Measurements from ENCODE around the gene P2RY14. TPM values are rescaled to one million over a fixed set of nuclear protein-coding genes. Genes with fewer than 3 reads are reported as not detected.

P2RY14 gene
- total RNA-seq, 2 donors from 2014 or later = 1.4 to 5.3 TPM

DNA sequence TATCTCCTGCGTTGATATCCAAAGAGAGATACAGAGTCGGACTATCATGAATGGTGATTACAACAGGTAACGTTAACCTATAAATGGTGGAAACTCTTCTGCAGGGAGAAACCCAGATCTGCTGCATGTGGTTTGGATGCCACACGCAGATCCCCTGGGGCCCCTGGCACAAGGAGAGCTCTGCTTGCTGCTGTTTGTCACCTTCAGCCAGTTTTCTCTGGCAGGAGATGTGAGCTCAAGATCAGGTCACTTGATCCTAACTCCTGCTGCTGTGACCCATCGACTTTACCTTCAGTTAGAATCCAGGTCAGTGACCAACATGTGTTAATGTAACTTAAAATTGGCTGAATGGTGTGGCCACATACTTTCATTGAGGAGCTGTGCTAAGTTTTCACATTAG, 51.5 kb downstream of the P2RY14 start:
- no peak for DNase-seq (ENCODE audit: low spot score)
- intact Hi-C loops (cut with DNase I) = loop anchor here in 1 of 2 donors (5.0 kb wide), 1 partner anchor 55 kb away; no protein-coding TSS in a partner anchor

DNA sequence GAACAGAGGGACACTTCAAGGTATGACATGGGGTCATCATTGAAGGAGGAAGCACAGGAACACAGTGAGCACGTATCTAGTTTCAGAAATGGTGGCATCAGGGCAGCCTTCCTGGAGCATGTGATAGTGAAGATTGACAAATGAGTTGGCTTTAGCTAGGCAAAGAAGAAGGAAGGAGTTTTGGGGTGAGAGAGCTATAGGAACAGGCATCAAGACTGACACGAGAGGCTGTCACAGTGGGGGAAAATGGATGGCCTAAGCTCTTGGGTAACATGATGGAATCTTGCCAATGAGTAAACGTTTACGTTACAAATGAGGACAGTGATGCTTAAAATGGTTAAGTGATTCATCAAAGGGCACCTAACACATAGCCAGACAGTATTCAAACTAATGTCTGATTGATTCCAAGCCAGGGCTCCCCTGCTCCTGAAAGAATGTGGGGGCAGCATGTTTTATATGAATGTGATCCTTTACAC, 52.2 kb downstream of the P2RY14 start:
- intact Hi-C loops (cut with DNase I) = loop anchor here in 1 of 2 donors (5.0 kb wide), 1 partner anchor 56 kb away; no protein-coding TSS in a partner anchor
- no peak for DNase-seq (ENCODE audit: low spot score)

- no peak for DNase-seq (ENCODE audit: low spot score)
- intact Hi-C loops (cut with DNase I) = loop anchor here in 1 of 2 donors (5.0 kb wide), 1 partner anchor 57 kb away; no protein-coding TSS in a partner anchor
Observed at GRCh38 chr3:151225040-151225975, 53.0 kb downstream of the P2RY14 start.

DNA sequence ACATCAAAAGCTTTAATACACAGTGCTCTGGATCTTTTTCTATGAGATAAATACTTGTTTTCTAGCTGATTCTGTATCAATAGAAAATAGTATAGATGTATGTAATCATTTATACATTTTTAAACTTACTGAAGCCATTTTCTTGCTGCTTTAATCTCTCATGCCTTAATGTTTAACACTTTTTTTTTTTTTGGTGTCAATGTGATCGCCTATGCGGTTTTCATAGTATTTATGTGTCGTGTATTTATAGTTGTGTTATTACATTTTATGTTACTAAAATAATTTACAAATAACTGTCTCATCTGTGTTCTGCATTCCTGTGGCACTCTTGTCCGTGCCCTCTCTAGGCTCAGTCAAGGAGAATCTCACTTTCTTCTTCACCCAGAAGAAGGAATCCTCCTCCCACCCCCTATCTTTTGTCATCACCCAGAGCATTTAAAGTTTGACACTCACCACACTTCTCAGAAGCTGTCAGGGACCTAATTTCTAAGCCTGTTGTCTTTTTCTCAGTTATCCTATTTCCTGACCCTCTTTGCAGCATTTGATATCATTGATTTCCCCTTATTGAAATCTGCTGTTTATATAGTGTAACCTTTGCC, 54.0 kb downstream of the P2RY14 start:
- intact Hi-C loops (cut with DNase I) = no loop called here
- no peak for DNase-seq (ENCODE audit: low spot score)

DNA sequence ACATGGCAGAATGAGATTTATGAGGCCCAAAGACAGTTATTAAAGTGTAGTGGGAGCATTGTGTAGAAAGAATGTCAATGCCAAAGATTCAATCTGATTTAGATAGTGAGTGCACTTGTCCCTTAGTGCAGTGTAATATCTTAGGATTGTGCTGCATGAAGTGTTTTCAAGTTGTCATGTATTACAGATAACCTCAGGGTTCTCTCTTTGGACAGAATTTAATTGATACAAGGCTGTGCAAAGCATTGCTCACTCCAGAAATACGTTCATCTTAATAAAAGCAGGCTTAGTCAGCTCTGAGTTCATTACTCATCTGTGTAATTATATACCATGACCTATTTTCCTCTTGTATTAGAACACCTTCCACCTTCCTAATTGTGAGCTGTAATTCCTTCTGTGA, 59.3 kb downstream of the P2RY14 start:
- DNase-seq (ENCODE audit: low spot score) = no peak
- intact Hi-C loops (cut with DNase I) = no loop called here

- intact Hi-C loops (cut with DNase I) = no loop called here
- no peak for DNase-seq (ENCODE audit: low spot score)
Observed at GRCh38 chr3:151218136-151218535, 60.2 kb downstream of the P2RY14 start.

DNA sequence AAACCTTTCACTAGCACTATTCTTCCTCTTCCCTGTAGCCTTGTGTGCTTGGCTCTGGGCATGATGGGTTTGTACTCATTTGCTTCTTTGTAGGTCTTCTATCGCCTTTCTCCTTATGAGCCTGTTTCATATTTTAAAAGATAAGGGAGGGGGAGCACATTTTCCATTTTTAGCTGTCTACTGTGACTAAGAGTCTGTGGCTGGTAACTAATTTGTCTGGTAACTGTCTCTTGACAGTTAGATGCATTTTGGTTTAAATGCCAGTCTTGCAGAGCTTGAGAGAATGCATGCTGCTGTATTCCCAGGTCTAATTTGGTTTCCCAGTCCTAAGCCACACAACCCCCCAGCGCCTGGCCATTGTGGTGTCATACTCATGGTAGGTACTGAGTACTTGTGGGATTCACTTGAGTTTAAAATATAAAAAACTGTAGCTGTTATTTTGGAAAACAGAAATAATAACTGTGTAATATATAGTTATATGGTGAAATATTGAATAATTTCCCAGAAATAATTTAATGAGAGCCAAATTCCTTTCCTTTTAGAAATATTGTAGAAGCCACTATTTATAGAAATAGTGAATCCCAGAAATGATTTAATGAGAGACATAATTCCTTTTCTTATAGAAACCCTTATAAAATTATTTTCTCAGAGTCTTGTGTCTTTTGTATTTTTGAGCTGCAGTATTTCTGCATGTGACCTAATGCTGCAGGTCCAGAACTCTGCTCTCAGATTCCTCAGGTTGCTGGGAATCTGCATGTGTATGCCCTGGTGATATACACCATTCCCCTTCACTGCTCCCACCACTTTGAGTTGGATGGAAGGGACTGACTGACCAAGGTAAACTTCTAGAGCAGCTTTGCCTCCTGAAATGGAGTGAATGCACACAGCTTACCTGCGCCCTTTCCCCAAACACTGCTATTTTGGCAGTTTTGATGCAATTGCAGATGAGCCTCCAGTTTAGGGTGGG, 61.4 kb downstream of the P2RY14 start:
- intact Hi-C loops (cut with DNase I) = no loop called here
- DNase-seq (ENCODE audit: low spot score) = no peak

- no peak for DNase-seq (ENCODE audit: low spot score)
- intact Hi-C loops (cut with DNase I) = no loop called here
Observed at GRCh38 chr3:151214459-151214858, 63.9 kb downstream of the P2RY14 start.

DNA sequence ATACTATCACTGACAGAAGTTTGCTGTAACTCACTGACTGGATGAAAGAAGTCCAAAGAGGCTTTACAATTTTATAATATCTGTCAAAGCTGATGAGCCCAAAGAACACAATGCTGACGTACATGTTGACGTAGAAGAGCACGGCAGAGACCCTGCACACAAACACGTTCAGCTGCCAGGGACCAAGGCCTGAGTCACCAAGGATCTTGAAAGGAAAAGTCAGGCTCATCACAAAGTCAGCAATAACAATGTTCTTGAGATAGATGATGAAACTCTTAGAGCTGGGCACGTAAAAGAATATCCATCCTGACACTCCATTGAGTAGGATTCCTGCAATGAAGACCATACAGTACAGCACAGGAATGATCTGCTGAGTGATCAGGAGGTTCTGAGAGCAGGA, 64.5 kb downstream of the P2RY14 start:
- intact Hi-C loops (cut with DNase I) = no loop called here
- DNase-seq (ENCODE audit: low spot score) = no peak

DNA sequence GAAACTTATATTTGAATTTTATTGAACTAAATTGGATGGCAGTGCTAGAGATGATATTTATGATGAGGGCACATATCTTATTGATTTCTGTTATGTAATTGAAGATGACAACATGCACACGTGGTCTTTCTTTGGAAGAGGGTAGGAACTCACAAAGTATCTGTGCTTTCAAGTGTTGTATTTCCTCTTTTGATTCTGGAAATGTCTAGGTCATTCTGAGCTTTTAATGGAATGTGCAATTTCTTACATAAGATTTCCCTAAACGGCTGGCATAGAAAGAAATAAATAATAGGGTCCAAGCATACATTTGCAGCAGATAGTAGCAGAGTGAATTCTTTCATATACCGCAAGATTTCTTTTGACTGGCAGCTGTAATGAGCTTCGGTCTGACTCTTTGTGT, 65.2 kb downstream of the P2RY14 start:
- DNase-seq (ENCODE audit: low spot score) = no peak

DNA sequence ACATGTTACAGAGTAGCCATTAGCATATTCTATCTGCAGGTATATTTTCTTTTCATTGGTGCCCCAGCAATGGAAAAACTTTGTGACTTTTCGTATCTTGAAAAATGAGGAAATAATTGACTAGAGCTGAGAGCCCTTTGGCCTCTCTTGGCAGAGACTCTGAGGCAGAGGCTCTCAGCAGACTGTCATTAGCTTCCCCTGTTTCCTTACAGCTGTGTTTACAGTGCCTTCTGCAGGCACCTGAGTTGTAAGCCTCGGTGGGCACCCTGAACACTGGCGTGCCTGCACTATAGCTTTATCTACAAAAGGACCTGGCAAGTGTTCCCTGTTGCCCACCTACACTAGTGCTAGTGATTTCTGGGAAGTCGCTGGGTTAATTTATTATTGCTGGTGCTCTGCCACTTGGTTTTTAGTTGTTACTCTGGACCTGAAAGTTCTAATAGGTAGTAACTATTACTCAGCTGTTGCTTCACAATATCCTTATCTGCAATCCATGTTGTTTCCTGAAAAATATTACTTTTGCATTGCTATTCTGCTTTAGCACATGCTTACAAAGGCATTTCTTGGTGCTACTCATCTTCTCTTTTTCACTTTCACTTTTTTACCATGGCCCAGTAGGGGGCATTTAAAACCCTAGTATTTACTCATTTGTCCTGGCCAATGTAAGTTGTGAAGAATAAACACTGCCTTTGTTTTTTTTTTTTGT, 67.5 kb downstream of the P2RY14 start:
- no peak for DNase-seq (ENCODE audit: low spot score)
- intact Hi-C loops (cut with DNase I) = no loop called here

More for the DNA sequence above, 65.2 kb downstream of the P2RY14 start:
- intact Hi-C loops (cut with DNase I) = no loop called here

GRCh38 chr3:151209654-151210053, 68.7 kb downstream of the P2RY14 start:
- no peak for DNase-seq (ENCODE audit: low spot score)
- intact Hi-C loops (cut with DNase I) = no loop called here

DNA sequence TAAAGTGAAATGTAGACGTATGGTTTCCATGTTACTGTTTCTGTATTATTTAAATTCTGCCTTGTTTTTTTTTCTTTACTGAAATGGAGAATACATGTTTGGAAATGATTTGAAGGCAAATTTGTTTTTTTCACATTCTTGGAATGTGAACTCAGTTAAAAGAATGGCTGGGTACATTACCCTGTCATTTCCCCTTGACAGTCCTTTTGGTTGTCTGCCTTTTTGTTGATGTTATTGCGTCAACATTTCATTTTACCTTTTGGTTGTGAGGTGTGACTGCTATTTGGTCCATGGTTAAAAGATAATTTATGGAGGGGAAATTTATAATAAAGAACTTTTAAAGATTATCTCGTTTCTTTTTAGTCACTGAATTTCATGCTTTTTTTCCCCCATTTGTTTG, 72.1 kb downstream of the P2RY14 start:
- DNase-seq (ENCODE audit: low spot score) = no peak
- intact Hi-C loops (cut with DNase I) = no loop called here

DNA sequence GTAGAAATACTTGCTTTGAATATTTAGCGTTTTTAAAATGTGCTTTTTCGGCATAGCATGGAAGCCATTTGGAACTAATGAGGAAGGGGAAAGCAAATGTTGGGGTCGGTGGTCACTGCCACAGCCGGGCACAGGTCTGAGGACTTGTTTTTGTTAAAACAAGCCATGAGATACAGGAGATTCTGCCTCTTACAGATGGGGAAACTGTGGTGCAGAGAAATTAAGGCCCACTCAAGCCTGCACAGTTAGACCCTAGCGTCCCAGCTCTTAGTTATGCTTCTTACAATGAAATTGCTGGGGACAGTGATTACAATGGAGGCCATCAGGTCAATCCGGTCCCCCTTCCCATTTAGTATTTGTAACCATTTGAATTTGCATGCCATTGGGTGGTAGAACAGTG, 72.9 kb downstream of the P2RY14 start:
- intact Hi-C loops (cut with DNase I) = no loop called here
- no peak for DNase-seq (ENCODE audit: low spot score)

- DNase-seq (ENCODE audit: low spot score) = no peak
- intact Hi-C loops (cut with DNase I) = no loop called here
Observed at GRCh38 chr3:151204530-151205402, 73.6 kb downstream of the P2RY14 start.

- no peak for DNase-seq (ENCODE audit: low spot score)
- intact Hi-C loops (cut with DNase I) = no loop called here
Observed at GRCh38 chr3:151203051-151203420, 75.3 kb downstream of the P2RY14 start, which contains the start of gene GPR171. GPR171 (minus strand) TSS chr3:151203216; CDS start chr3:151199386, 3,830 bp downstream.

DNA sequence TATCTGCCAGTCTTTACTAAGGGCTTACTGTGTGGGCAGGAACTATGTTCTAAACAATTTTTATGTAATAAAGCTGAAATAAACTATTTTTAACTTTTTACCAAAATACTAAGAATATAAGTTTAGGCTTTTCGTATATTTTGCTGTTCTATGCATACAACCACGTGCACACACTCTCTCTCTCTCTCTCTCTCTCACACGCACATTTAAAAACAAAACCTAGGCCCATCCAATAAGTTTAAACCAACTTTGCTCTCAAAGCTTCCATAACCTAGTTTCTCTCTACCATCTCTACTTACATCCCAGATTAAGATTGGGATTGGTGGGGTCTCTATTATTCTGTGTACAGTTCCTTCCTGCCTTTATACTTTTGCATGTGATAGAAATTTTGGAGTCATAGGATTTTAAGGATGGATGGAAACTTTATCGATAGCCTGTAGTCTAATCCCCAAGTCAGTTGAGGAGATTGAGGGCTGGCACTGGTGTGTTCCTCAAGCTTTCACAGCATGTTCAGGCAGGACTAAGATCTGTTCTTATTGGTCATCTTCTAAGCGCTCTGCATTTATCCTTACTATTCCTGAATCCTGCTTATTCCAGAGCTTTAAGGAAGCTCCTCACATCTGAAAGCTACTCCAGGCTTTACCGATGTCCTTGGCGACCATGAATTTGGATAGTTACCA, 77.2 kb downstream of the P2RY14 start:
- intact Hi-C loops (cut with DNase I) = no loop called here
- DNase-seq (ENCODE audit: low spot score) = no peak

Data from posterior vena cava (tissue), 2 donors.